ENCODE measurements around the gene EPB41L3.

EPB41L3 gene

DNA sequence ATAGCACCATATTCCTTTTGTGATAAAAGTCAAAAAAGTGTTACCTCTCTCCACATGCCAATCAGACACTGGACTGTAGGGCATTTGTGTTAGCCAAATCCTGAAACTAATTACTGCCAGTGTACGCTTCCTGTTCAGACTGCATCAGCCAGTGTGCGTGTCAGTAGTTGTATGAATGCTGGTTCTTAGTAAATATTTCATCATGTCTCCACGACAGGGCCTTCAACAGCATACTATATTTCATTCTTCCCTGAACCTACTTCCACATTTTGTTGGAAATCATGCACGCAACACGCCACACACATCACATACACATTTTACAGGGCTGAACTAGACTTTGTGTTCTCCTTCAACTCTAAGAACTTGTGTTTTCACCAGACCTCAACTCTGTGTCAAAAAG, 77.5 kb downstream of the EPB41L3 start:
- H3K9me3 ChIP-seq (ENCODE audit: control insufficient read depth, low read length): no peaks in the 10 kb centered on the region
- H3K9ac ChIP-seq (ENCODE audit: low read length): no peak overlapping the region
- H3K4me1 ChIP-seq (ENCODE audit: control insufficient read depth, insufficient read depth, low read length): peaks cover 46% of the 10 kb centered on the region
- peaks cover 5% of the 10 kb centered on the region for H3K36me3 ChIP-seq (ENCODE audit: control insufficient read depth, insufficient read depth, low read length, severe bottlenecking)
- no peaks in the 10 kb centered on the region for H3K27me3 ChIP-seq (replicated peaks; ENCODE audit: control insufficient read depth, insufficient read depth, low read length)
- no peak for DNase-seq (ENCODE audit: low read depth)
- no peak overlapping the region for H3K4me3 ChIP-seq (ENCODE audit: low read length)

DNA sequence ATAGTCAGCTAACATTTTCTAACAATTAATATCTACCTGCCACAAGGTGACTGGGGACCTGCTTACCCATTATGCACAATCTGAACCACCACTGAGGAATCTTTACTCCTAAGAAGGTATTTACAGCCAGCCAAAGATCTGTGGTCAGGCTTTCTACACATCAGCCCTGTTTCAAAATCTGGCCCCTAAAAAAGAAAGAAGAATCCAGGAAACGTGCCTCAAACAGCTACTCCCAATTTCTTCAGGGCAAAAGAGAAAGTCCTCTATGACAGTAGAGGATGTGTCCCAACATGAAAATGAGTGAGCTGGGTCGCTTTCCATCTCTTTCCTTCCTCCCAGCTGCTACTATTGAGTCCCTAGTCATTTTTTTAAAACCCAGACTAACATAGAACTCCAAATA, 79.5 kb downstream of the EPB41L3 start:
- H3K9ac ChIP-seq (ENCODE audit: low read length): no peak overlapping the region
- peaks cover 50% of the 10 kb centered on the region for H3K4me1 ChIP-seq (ENCODE audit: control insufficient read depth, insufficient read depth, low read length)
- H3K9me3 ChIP-seq (ENCODE audit: control insufficient read depth, low read length): no peaks in the 10 kb centered on the region
- no peaks in the 10 kb centered on the region for H3K27me3 ChIP-seq (replicated peaks; ENCODE audit: control insufficient read depth, insufficient read depth, low read length)
- no peak for DNase-seq (ENCODE audit: low read depth)
- peaks cover 4% of the 10 kb centered on the region for H3K36me3 ChIP-seq (ENCODE audit: control insufficient read depth, insufficient read depth, low read length, severe bottlenecking)
- peak overlapping the region; percentile 48 for H3K4me3 ChIP-seq (ENCODE audit: low read length)

DNA sequence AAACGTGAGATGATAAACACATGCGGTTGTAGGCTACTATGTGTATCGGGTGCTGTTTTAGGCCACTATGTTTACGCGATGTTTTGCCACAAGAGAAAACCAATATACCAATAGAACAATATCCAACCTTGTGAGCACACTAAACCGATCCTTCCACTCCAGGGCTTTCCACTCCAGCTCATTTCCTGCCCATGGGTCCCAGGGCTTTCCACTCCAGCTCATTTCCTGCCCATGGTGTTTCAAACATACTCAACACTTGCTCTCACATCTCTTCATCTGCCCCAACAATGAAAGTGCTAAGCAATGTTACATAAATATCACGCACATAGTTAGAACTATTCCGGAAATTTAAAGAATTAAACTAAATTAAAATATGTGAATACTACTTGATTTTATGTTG, 80.0 kb downstream of the EPB41L3 start:
- Histone ChIP-seq H3K4me1 (ENCODE audit: control insufficient read depth, insufficient read depth, low read length) (peaks cover 50% of the 10 kb centered on the region), H3K36me3 (ENCODE audit: control insufficient read depth, insufficient read depth, low read length, severe bottlenecking) (no peaks in the 10 kb centered on the region), H3K27me3 (replicated peaks; ENCODE audit: control insufficient read depth, insufficient read depth, low read length) (no peaks in the 10 kb centered on the region), H3K9me3 (ENCODE audit: control insufficient read depth, low read length) (no peaks in the 10 kb centered on the region), H3K4me3 (ENCODE audit: low read length) (peak overlapping the region; percentile 48), H3K9ac (ENCODE audit: low read length) (peak overlapping the region; percentile 2)
- DNase-seq (ENCODE audit: low read depth): no peak

DNA sequence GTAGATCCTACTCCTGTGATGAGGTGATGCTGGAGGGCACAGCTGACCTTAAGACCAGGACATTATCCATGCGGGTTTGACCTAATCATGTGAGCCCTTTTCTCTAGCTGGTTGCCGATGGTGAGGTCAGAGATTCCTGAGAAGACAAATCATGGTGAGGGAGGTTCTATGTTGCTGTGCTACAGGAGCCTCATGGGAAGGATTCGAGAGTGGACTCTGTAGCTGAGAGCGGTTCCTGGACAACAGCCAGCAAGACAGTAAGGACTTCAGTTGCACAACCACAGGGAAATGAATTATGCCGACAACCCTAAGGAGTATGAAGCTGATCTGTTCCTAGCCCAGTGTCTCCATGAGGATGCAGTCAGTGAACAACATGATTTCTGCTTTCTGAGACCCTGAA, 80.4 kb downstream of the EPB41L3 start:
- H3K4me1 ChIP-seq (ENCODE audit: control insufficient read depth, insufficient read depth, low read length): peaks cover 50% of the 10 kb centered on the region
- H3K36me3 ChIP-seq (ENCODE audit: control insufficient read depth, insufficient read depth, low read length, severe bottlenecking): no peaks in the 10 kb centered on the region
- DNase-seq (ENCODE audit: low read depth): no peak
- H3K4me3 ChIP-seq (ENCODE audit: low read length): peak overlapping the region; percentile 48
- H3K9ac ChIP-seq (ENCODE audit: low read length): peak overlapping the region; percentile 2
- no peaks in the 10 kb centered on the region for H3K27me3 ChIP-seq (replicated peaks; ENCODE audit: control insufficient read depth, insufficient read depth, low read length)
- H3K9me3 ChIP-seq (ENCODE audit: control insufficient read depth, low read length): no peaks in the 10 kb centered on the region

DNA sequence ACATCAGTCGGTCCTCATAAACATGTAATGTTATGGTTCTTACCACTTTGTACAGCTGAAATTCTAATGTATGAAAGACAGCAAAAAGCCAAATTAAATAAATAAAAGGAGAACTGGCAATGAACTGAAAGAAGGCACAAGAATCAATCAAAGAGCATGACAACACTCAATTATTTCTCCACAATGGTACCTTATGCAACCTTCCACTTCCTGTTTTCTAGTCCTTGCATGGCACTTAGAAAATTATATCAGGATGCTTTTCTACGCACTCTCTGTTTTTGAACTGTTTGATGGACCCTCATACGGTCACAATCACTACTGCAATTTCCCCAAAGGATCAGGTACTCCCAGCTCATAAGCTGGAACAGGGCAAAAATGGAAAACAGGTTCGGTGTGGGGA, 81.6 kb downstream of the EPB41L3 start:
- Histone ChIP-seq H3K4me3 (ENCODE audit: low read length) (no peak overlapping the region), H3K27me3 (replicated peaks; ENCODE audit: control insufficient read depth, insufficient read depth, low read length) (no peaks in the 10 kb centered on the region), H3K9me3 (ENCODE audit: control insufficient read depth, low read length) (no peaks in the 10 kb centered on the region), H3K36me3 (ENCODE audit: control insufficient read depth, insufficient read depth, low read length, severe bottlenecking) (no peaks in the 10 kb centered on the region), H3K9ac (ENCODE audit: low read length) (no peak overlapping the region), H3K4me1 (ENCODE audit: control insufficient read depth, insufficient read depth, low read length) (peaks cover 50% of the 10 kb centered on the region)
- DNase-seq (ENCODE audit: low read depth): no peak

GRCh38 chr18:5461041-5461440, 82.8 kb downstream of the EPB41L3 start:
- Histone ChIP-seq H3K4me3 (ENCODE audit: low read length) (no peak overlapping the region), H3K9me3 (ENCODE audit: control insufficient read depth, low read length) (no peaks in the 10 kb centered on the region), H3K36me3 (ENCODE audit: control insufficient read depth, insufficient read depth, low read length, severe bottlenecking) (no peaks in the 10 kb centered on the region), H3K27me3 (replicated peaks; ENCODE audit: control insufficient read depth, insufficient read depth, low read length) (no peaks in the 10 kb centered on the region), H3K9ac (ENCODE audit: low read length) (no peak overlapping the region), H3K4me1 (ENCODE audit: control insufficient read depth, insufficient read depth, low read length) (peaks cover 50% of the 10 kb centered on the region)
- DNase-seq (ENCODE audit: low read depth): no peak

DNA sequence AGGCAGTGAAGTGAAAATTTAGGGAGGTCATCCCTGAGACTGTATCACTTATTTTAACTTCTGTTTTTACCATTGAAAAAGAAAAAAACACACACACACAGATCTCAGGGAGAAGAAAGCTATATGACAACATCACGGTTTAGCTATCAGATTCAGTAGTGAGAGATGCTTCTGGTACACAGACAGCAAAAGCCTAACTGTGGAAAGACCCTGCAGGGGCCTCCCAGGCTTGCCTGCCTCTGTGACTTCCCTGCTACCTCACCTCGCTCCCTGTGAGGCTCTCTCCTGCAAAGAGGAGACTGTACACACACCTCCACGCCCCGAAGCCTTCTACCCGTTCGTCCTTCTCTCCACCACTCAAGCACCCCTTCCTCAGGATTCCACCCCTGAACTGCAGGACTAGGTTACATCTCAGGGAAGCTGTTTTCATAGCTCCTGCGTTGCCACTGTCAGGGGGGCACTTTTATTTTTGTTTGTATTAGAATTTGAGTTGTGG, 86.3 kb downstream of the EPB41L3 start:
- H3K4me3 ChIP-seq (ENCODE audit: low read length): no peak overlapping the region
- no peaks in the 10 kb centered on the region for H3K27me3 ChIP-seq (replicated peaks; ENCODE audit: control insufficient read depth, insufficient read depth, low read length)
- peaks cover 23% of the 10 kb centered on the region for H3K4me1 ChIP-seq (ENCODE audit: control insufficient read depth, insufficient read depth, low read length)
- H3K36me3 ChIP-seq (ENCODE audit: control insufficient read depth, insufficient read depth, low read length, severe bottlenecking): no peaks in the 10 kb centered on the region
- H3K9ac ChIP-seq (ENCODE audit: low read length): no peak overlapping the region
- H3K9me3 ChIP-seq (ENCODE audit: control insufficient read depth, low read length): no peaks in the 10 kb centered on the region
- no peak for DNase-seq (ENCODE audit: low read depth)

- no peaks in the 10 kb centered on the region for H3K36me3 ChIP-seq (ENCODE audit: control insufficient read depth, insufficient read depth, low read length, severe bottlenecking)
Observed at GRCh38 chr18:5456577-5457461, 87.0 kb downstream of the EPB41L3 start.

DNA sequence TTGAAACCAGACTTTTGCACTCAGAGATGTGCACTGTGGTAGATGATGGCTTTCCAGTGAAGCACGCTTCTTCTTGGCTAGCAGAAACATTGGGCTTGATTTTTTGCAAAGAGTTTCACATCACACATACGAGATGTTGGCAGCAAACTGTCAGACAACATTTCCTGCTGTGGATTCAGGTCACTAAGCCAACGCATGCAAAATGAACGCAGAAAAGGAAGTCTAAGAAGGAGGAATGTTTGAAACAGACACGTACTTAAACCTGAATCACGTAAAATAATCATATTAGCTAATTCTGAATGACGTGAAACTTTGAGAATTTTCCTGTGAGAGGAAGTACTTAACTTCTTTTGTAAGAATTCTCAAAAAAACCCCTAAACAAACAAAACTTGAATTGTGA, 88.1 kb downstream of the EPB41L3 start:
- no peaks in the 10 kb centered on the region for H3K9me3 ChIP-seq (ENCODE audit: control insufficient read depth, low read length)
- no peaks in the 10 kb centered on the region for H3K27me3 ChIP-seq (replicated peaks; ENCODE audit: control insufficient read depth, insufficient read depth, low read length)
- no peak overlapping the region for H3K4me3 ChIP-seq (ENCODE audit: low read length)
- H3K4me1 ChIP-seq (ENCODE audit: control insufficient read depth, insufficient read depth, low read length): peaks cover 6% of the 10 kb centered on the region
- H3K9ac ChIP-seq (ENCODE audit: low read length): no peak overlapping the region
- no peak for DNase-seq (ENCODE audit: low read depth)
- no peaks in the 10 kb centered on the region for H3K36me3 ChIP-seq (ENCODE audit: control insufficient read depth, insufficient read depth, low read length, severe bottlenecking)

More at GRCh38 chr18:5456577-5457461, 87.0 kb downstream of the EPB41L3 start:
- no peaks in the 10 kb centered on the region for H3K9me3 ChIP-seq (ENCODE audit: control insufficient read depth, low read length)
- peak overlapping the region; percentile 61 for H3K4me3 ChIP-seq (ENCODE audit: low read length)
- no peaks in the 10 kb centered on the region for H3K27me3 ChIP-seq (replicated peaks; ENCODE audit: control insufficient read depth, insufficient read depth, low read length)
- peaks cover 16% of the 10 kb centered on the region for H3K4me1 ChIP-seq (ENCODE audit: control insufficient read depth, insufficient read depth, low read length)
- peak overlapping the region; percentile 64 for H3K9ac ChIP-seq (ENCODE audit: low read length)
- peak; percentile 72 for DNase-seq (ENCODE audit: low read depth)

- no peak for DNase-seq (ENCODE audit: low read depth)
- peak overlapping the region; percentile 31 for H3K9ac ChIP-seq (ENCODE audit: low read length)
- peaks cover 6% of the 10 kb centered on the region for H3K4me1 ChIP-seq (ENCODE audit: control insufficient read depth, insufficient read depth, low read length)
- H3K4me3 ChIP-seq (ENCODE audit: low read length): no peak overlapping the region
- H3K36me3 ChIP-seq (ENCODE audit: control insufficient read depth, insufficient read depth, low read length, severe bottlenecking): no peaks in the 10 kb centered on the region
- H3K9me3 ChIP-seq (ENCODE audit: control insufficient read depth, low read length): no peaks in the 10 kb centered on the region
- no peaks in the 10 kb centered on the region for H3K27me3 ChIP-seq (replicated peaks; ENCODE audit: control insufficient read depth, insufficient read depth, low read length)
Observed at GRCh38 chr18:5452943-5453443, 90.8 kb downstream of the EPB41L3 start.

DNA sequence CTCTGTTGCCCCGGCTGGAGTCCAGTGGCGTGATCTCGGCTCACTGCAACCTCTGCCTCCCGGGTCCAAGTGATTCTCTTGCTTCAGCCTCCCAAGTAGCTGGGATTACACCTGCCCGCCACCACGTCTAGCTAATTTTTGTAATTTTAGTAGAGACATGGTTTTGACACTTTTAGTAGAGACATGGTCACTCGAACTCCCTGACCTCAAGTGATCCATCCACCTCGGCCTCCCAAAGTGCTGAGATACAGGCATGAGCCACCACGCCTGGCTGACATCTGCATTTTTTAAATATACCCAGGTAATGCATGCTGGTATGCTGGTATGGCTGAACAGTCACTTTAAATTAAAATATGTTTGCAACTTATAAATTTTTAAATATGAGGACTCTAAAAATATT, 91.9 kb downstream of the EPB41L3 start:
- Histone ChIP-seq H3K9me3 (ENCODE audit: control insufficient read depth, low read length) (no peaks in the 10 kb centered on the region), H3K36me3 (ENCODE audit: control insufficient read depth, insufficient read depth, low read length, severe bottlenecking) (no peaks in the 10 kb centered on the region), H3K9ac (ENCODE audit: low read length) (no peak overlapping the region), H3K4me1 (ENCODE audit: control insufficient read depth, insufficient read depth, low read length) (peaks cover 4% of the 10 kb centered on the region), H3K4me3 (ENCODE audit: low read length) (no peak overlapping the region), H3K27me3 (replicated peaks; ENCODE audit: control insufficient read depth, insufficient read depth, low read length) (no peaks in the 10 kb centered on the region)
- no peak for DNase-seq (ENCODE audit: low read depth)
